CD14-positive monocyte (primary cell): ENCODE data around the gene TMEM212. TPM values are rescaled to one million over a fixed set of nuclear protein-coding genes. Genes with fewer than 3 reads are reported as not detected.

Experiments
- DNase-seq, 3 donors: peaks; one replicate each; pipeline ENCODE4 v3.0.0-alpha.2; 2011 to 2022
- H2AFZ ChIP-seq: 2 replicates; pipeline ENCODE4 v1.6.0; 2012; ENCODE audit warnings: mild to moderate bottlenecking, low read depth, low read length, inconsistent platforms; ENCODE audit not compliant: insufficient read depth, poor library complexity, severe bottlenecking
- H3K27ac ChIP-seq, 2 donors: 1 replicate in 1 of 2; 2 replicates in 1 of 2; pipeline ENCODE4 v1.5.1; 2012 to 2013; ENCODE audit warnings: low read length in 2 of 2, control low read depth in 1 of 2, inconsistent platforms in 1 of 2, low read depth in 1 of 2, mild to moderate bottlenecking in 1 of 2
- H3K27me3 ChIP-seq, 2 donors: one replicate each; pipeline versions ENCODE4 v1.6.0 to v1.6.1; 2011 to 2013; ENCODE audit warnings: low read length in 2 of 2; ENCODE audit not compliant: control insufficient read depth in 2 of 2, insufficient read depth in 2 of 2
- H3K36me3 ChIP-seq, 2 donors: replicated peaks in 1 of 2; 1 replicate in 1 of 2; 2 replicates in 1 of 2; pipeline versions ENCODE4 v1.5.1 to v1.6.1; 2012 to 2013; ENCODE audit warnings: low read length in 2 of 2, control low read depth in 1 of 2, inconsistent platforms in 1 of 2, mild to moderate bottlenecking in 1 of 2; ENCODE audit not compliant: insufficient read depth in 2 of 2, control insufficient read depth in 1 of 2
- H3K4me1 ChIP-seq, 2 donors: 1 replicate in 1 of 2; 2 replicates in 1 of 2; pipeline versions ENCODE4 v1.5.1 to v1.6.1; 2012 to 2013; ENCODE audit warnings: low read length in 2 of 2, control low read depth in 1 of 2, inconsistent platforms in 1 of 2, mild to moderate bottlenecking in 1 of 2, moderate library complexity in 1 of 2; ENCODE audit not compliant: insufficient read depth in 2 of 2, control insufficient read depth in 1 of 2
- H3K4me2 ChIP-seq: replicated peaks from 2 replicates; pipeline ENCODE3; 2012; ENCODE audit warnings: low read length, moderate library complexity, mild to moderate bottlenecking; ENCODE audit not compliant: poor library complexity, severe bottlenecking; ENCODE audit errors: extremely low read depth
- H3K4me3 ChIP-seq, 3 experiments: fragments of 200-600 bp in 1 of 3; sonication (generic) in 1 of 3; replicated peaks in 1 of 3; 1 replicate in 2 of 3; 2 replicates in 1 of 3; pipeline ENCODE4 v1.5.1; 2011 to 2013; ENCODE audit warnings: low read length in 3 of 3, mild to moderate bottlenecking in 3 of 3, control low read depth in 2 of 3, low read depth in 2 of 3, inconsistent platforms in 1 of 3, moderate library complexity in 1 of 3
- H3K79me2 ChIP-seq: 2 replicates; pipeline ENCODE4 v1.6.0; 2012; ENCODE audit warnings: mild to moderate bottlenecking, control low read depth, inconsistent platforms, low read length, moderate library complexity; ENCODE audit not compliant: insufficient read depth
- H3K9ac ChIP-seq: 2 replicates; pipeline ENCODE4 v1.6.0; 2017; ENCODE audit warnings: low read length, mild to moderate bottlenecking; ENCODE audit not compliant: insufficient read depth, poor library complexity, severe bottlenecking
- H3K9me3 ChIP-seq, 2 donors: replicated peaks in 1 of 2; 1 replicate in 1 of 2; 2 replicates in 1 of 2; pipeline versions ENCODE4 v1.5.1 to v1.6.1; 2012 to 2013; ENCODE audit warnings: low read length in 2 of 2, control low read depth in 1 of 2; ENCODE audit not compliant: control insufficient read depth in 1 of 2, insufficient read depth in 1 of 2
- H4K20me1 ChIP-seq: 2 replicates; pipeline ENCODE4 v1.6.0; 2012; ENCODE audit warnings: mild to moderate bottlenecking, low read length, control low read depth, moderate library complexity; ENCODE audit not compliant: insufficient read depth
- H3K27ac Mint-ChIP-seq, 7 donors: one replicate each; pipeline ENCODE4 v1.8.0; 2020; ENCODE audit warnings: mild to moderate bottlenecking in 7 of 7, mixed read lengths in 7 of 7, moderate library complexity in 6 of 7, inconsistent platforms in 2 of 7
- H3K27me3 Mint-ChIP-seq, 3 donors: one replicate each; pipeline ENCODE4 v1.8.0; 2021 to 2022; ENCODE audit warnings: low read depth in 3 of 3, mild to moderate bottlenecking in 3 of 3, mixed read lengths in 3 of 3, moderate library complexity in 3 of 3, inconsistent platforms in 1 of 3
- H3K36me3 Mint-ChIP-seq, 2 donors: one replicate each; pipeline ENCODE4 v1.8.0; 2020; ENCODE audit warnings: mixed read lengths in 2 of 2, inconsistent platforms in 1 of 2, mild to moderate bottlenecking in 1 of 2
- H3K4me1 Mint-ChIP-seq: one replicate; pipeline ENCODE4 v1.8.0; 2020; ENCODE audit warnings: mild to moderate bottlenecking, mixed read lengths
- H3K4me3 Mint-ChIP-seq, 2 donors: one replicate each; pipeline ENCODE4 v1.8.0; 2020; ENCODE audit warnings: mild to moderate bottlenecking in 2 of 2, mixed read lengths in 2 of 2, moderate library complexity in 1 of 2
- H3K9me3 Mint-ChIP-seq, 7 donors: one replicate each; pipeline ENCODE4 v1.8.0; 2020 to 2022; ENCODE audit warnings: mixed read lengths in 7 of 7, mild to moderate bottlenecking in 6 of 7, moderate library complexity in 6 of 7, inconsistent platforms in 2 of 7
- WGBS: methylation state at CpG from one replicate; pipeline ENCODE4 v1.1.5; 2013; ENCODE audit warnings: missing lambda C conversion rate; ENCODE audit not compliant: insufficient coverage; 5-methylcytosine and 5-hydroxymethylcytosine counted together
- intact Hi-C, 2 donors: fragments of 100-400 bp; cut with micrococcal nuclease; formaldehyde crosslinking; loops; one replicate each; pipeline versions ENCODE4 v1.15.0 to v1.15.1; 2023
- polyA plus RNA-seq, 3 donors: library from polyadenylated mRNA; depleted of rRNA in 1 of 3; unstranded in 2 of 3; stranded (reverse) in 1 of 3; fragments of 300-500 nt in 2 of 3; fragments of >200 nt in 1 of 3; fragmentation: Illumina TruSeq in 2 of 3; gene quantifications; 1 replicate in 2 of 3; 2 replicates in 1 of 3; pipeline ENCODE4 v1.2.3, GENCODE V29; 2012 to 2021
- TF ChIP-seq, protein P1 (sequence below): fragments of 200-600 bp; IDR thresholded peaks from one replicate; pipeline ENCODE4 v1.8.0; 2022; ENCODE audit warnings: antibody characterized with exemption, mild to moderate bottlenecking

The TMEM212 gene
- polyA plus RNA-seq, 3 donors: not detected

DNA sequence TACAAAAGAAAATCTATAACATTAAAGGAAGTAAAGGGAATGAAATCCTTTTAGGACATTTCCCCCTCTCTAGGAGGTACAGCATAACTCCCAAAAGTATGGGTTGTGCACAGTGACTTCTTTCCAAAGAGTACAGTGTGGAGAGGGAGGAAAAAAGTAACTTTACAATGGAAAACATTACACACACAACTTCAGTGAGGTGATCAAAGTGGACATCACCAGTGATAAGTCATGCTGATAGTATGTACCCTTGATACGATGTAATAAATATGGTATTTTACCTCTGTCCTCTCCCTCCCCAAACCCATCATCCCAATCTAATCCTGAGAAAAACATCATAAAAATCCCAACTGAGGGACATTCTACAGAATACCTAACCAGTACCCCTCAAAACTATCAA lies 43.6 kb upstream of the TMEM212 start:
- Mint-ChIP-seq H3K27ac (no peak overlapping the region), H3K4me1 (peaks cover 41% of the 10 kb centered on the region), H3K27me3 (no peaks in the 10 kb centered on the region), H3K36me3 (peaks cover 0 to 7% of the 10 kb centered on the region in 2 donors), H3K4me3 (no peak overlapping the region), H3K9me3 (no peaks in the 10 kb centered on the region)
- no peak for DNase-seq
- peaks cover 27% of the 10 kb centered on the region in 2 donors for H3K4me1 ChIP-seq
- no CpG with 5 or more reads among the region's 1 CpG for WGBS
- intact Hi-C loops: no loop called here
- peaks cover 98% of the 10 kb centered on the region for H3K79me2 ChIP-seq
- no peaks in the 10 kb centered on the region for H3K27me3 ChIP-seq
- no peaks in the 10 kb centered on the region for H3K9me3 ChIP-seq
- no peak overlapping the region for H3K4me2 ChIP-seq
- no peak overlapping the region for H2AFZ ChIP-seq
- peaks cover 11% of the 10 kb centered on the region for H4K20me1 ChIP-seq
- no peak overlapping the region for H3K4me3 ChIP-seq
- H3K27ac ChIP-seq: no peak overlapping the region
- TF ChIP-seq, protein P1, sequence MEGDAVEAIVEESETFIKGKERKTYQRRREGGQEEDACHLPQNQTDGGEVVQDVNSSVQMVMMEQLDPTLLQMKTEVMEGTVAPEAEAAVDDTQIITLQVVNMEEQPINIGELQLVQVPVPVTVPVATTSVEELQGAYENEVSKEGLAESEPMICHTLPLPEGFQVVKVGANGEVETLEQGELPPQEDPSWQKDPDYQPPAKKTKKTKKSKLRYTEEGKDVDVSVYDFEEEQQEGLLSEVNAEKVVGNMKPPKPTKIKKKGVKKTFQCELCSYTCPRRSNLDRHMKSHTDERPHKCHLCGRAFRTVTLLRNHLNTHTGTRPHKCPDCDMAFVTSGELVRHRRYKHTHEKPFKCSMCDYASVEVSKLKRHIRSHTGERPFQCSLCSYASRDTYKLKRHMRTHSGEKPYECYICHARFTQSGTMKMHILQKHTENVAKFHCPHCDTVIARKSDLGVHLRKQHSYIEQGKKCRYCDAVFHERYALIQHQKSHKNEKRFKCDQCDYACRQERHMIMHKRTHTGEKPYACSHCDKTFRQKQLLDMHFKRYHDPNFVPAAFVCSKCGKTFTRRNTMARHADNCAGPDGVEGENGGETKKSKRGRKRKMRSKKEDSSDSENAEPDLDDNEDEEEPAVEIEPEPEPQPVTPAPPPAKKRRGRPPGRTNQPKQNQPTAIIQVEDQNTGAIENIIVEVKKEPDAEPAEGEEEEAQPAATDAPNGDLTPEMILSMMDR: no peak
- no peak overlapping the region for H3K9ac ChIP-seq
- H3K36me3 ChIP-seq: no peaks in the 10 kb centered on the region

- DNase-seq: no peak
- peaks cover 60% of the 10 kb centered on the region for H3K4me1 Mint-ChIP-seq
- H3K9me3 Mint-ChIP-seq: no peaks in the 10 kb centered on the region
- H3K27ac ChIP-seq: no peak overlapping the region
- TF ChIP-seq, protein P1: no peak
- no peak overlapping the region for H3K9ac ChIP-seq
- WGBS: 73% methylated on average over 4 of the region's 4 CpGs
- peak overlapping the region in 4 of 7 donors; percentile 13 to 71 (median 37) for H3K27ac Mint-ChIP-seq
- no peaks in the 10 kb centered on the region for H3K9me3 ChIP-seq
- peaks cover 100% of the 10 kb centered on the region for H3K79me2 ChIP-seq
- intact Hi-C loops: no loop called here
- peaks cover 2% of the 10 kb centered on the region for H4K20me1 ChIP-seq
- no peak overlapping the region for H3K4me3 Mint-ChIP-seq
- H2AFZ ChIP-seq: no peak overlapping the region
- H3K36me3 Mint-ChIP-seq: peaks cover 0 to 7% of the 10 kb centered on the region in 2 donors
- no peak overlapping the region for H3K4me3 ChIP-seq
- no peak overlapping the region for H3K4me2 ChIP-seq
- H3K27me3 Mint-ChIP-seq: no peaks in the 10 kb centered on the region
- H3K4me1 ChIP-seq: peaks cover 43 to 48% of the 10 kb centered on the region in 2 donors
- H3K27me3 ChIP-seq: no peaks in the 10 kb centered on the region
- H3K36me3 ChIP-seq: no peaks in the 10 kb centered on the region
These were observed 41.2 kb upstream of the TMEM212 start for GRCh38 chr3:171801738-171802589.
